Measurements from ENCODE around the gene MIS18A. TPM values are rescaled to one million over a fixed set of nuclear protein-coding genes. Genes with fewer than 3 reads are reported as not detected.

The MIS18A gene
- total and polyA plus RNA-seq, 2 donors (not counting 1 experiment from before 2014, with no cell fraction given) = 4.0 to 7.6 TPM

DNA sequence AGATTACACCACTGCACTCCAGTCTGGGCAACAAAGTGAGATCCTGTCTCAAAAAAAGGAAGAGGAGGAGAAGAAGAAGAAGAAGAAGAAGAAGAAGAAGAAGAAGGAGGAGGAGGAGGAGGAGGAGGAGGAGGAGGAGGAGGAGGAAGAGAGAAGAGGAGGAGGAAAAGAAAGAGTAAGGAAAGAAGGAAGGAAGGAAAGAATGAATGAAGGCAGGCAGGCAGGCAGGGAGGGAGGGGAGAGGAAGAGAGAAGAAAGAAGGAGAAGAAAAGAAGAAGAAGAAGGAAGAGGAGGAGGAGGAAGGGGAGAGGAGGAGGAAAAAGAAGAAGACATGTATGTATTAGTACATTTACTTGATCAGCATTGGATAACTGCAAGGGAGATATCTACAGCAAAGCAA lies 26.7 kb downstream of the MIS18A start:
- Histone ChIP-seq H3K9ac (ENCODE audit: insufficient read depth, low read length) (no peak overlapping the region), H3K4me1 (ENCODE audit: control insufficient read depth, extremely low read depth, insufficient read depth, low read length) (peaks cover 5% of the 10 kb centered on the region), H3K79me2 (ENCODE audit: control insufficient read depth, insufficient read depth, low read length) (no peaks in the 10 kb centered on the region), H3K4me3 (replicated peaks in 1 of 4; ENCODE audit: control extremely low read depth in 1 of 4, insufficient read depth in 1 of 4, low read depth in 3 of 4, low read length in 4 of 4) (no peak overlapping the region), H3K4me2 (ENCODE audit: extremely low read depth, insufficient read depth, low read length) (no peak overlapping the region), H3K36me3 (ENCODE audit: control insufficient read depth, insufficient read depth, low read length) (no peaks in the 10 kb centered on the region), H4K20me1 (ENCODE audit: control insufficient read depth, extremely low read depth, insufficient read depth, low read length) (no peaks in the 10 kb centered on the region), H3K27me3 (ENCODE audit: control insufficient read depth, insufficient read depth, low read length) (peaks cover 4% of the 10 kb centered on the region), H3K9me3 (ENCODE audit: control insufficient read depth, insufficient read depth, low read depth, low read length) (no peaks in the 10 kb centered on the region), H2AFZ (ENCODE audit: low read length) (no peak overlapping the region), H3K27ac (ENCODE audit: insufficient read depth, low read length) (no peak overlapping the region)
- TF ChIP-seq CTCF (conservative IDR thresholded peaks at IDR 0.05 in 1 of 2, IDR thresholded peaks at IDR 0.05 in 1 of 2; ENCODE audit: low read depth in 1 of 2, low read length in 2 of 2) = no peak
- no peak for TF ChIP-seq EZH2 (IDR thresholded peaks at IDR 0.05; ENCODE audit: low read length, missing control alignments)
- no peak for DNase-seq (ENCODE audit: low read depth in 2 of 2)

GRCh38 chr21:32249511-32250280 lies 29.2 kb downstream of the MIS18A start:
- H3K4me3 ChIP-seq (replicated peaks in 1 of 4; ENCODE audit: control extremely low read depth in 1 of 4, insufficient read depth in 1 of 4, low read depth in 3 of 4, low read length in 4 of 4) = no peak overlapping the region
- H3K4me2 ChIP-seq (ENCODE audit: extremely low read depth, insufficient read depth, low read length) = no peak overlapping the region
- H3K4me1 ChIP-seq (ENCODE audit: control insufficient read depth, extremely low read depth, insufficient read depth, low read length) = peaks cover 2% of the 10 kb centered on the region
- DNase-seq (ENCODE audit: low read depth in 2 of 2) = no peak
- no peak overlapping the region for H2AFZ ChIP-seq (ENCODE audit: low read length)
- TF ChIP-seq CTCF (conservative IDR thresholded peaks at IDR 0.05 in 1 of 2, IDR thresholded peaks at IDR 0.05 in 1 of 2; ENCODE audit: low read depth in 1 of 2, low read length in 2 of 2) (no peak), EZH2 (IDR thresholded peaks at IDR 0.05; ENCODE audit: low read length, missing control alignments) (no peak)
- no peaks in the 10 kb centered on the region for H3K36me3 ChIP-seq (ENCODE audit: control insufficient read depth, insufficient read depth, low read length)
- H3K27me3 ChIP-seq (ENCODE audit: control insufficient read depth, insufficient read depth, low read length) = peaks cover 4% of the 10 kb centered on the region
- H3K9ac ChIP-seq (ENCODE audit: insufficient read depth, low read length) = no peak overlapping the region
- H3K9me3 ChIP-seq (ENCODE audit: control insufficient read depth, insufficient read depth, low read depth, low read length) = no peaks in the 10 kb centered on the region
- H4K20me1 ChIP-seq (ENCODE audit: control insufficient read depth, extremely low read depth, insufficient read depth, low read length) = no peaks in the 10 kb centered on the region
- no peaks in the 10 kb centered on the region for H3K79me2 ChIP-seq (ENCODE audit: control insufficient read depth, insufficient read depth, low read length)
- no peak overlapping the region for H3K27ac ChIP-seq (ENCODE audit: insufficient read depth, low read length)

- peaks cover 4% of the 10 kb centered on the region for H3K27me3 ChIP-seq (ENCODE audit: control insufficient read depth, insufficient read depth, low read length)
- no peak overlapping the region for H3K4me3 ChIP-seq (replicated peaks in 1 of 4; ENCODE audit: control extremely low read depth in 1 of 4, insufficient read depth in 1 of 4, low read depth in 3 of 4, low read length in 4 of 4)
- H2AFZ ChIP-seq (ENCODE audit: low read length) = no peak overlapping the region
- no peak overlapping the region for H3K27ac ChIP-seq (ENCODE audit: insufficient read depth, low read length)
- H3K79me2 ChIP-seq (ENCODE audit: control insufficient read depth, insufficient read depth, low read length) = no peaks in the 10 kb centered on the region
- no peak overlapping the region for H3K9ac ChIP-seq (ENCODE audit: insufficient read depth, low read length)
- DNase-seq (ENCODE audit: low read depth in 2 of 2) = no peak
- no peaks in the 10 kb centered on the region for H3K9me3 ChIP-seq (ENCODE audit: control insufficient read depth, insufficient read depth, low read depth, low read length)
- peaks cover 2% of the 10 kb centered on the region for H3K4me1 ChIP-seq (ENCODE audit: control insufficient read depth, extremely low read depth, insufficient read depth, low read length)
- TF ChIP-seq CTCF (conservative IDR thresholded peaks at IDR 0.05 in 1 of 2, IDR thresholded peaks at IDR 0.05 in 1 of 2; ENCODE audit: low read depth in 1 of 2, low read length in 2 of 2) = no peak
- TF ChIP-seq EZH2 (IDR thresholded peaks at IDR 0.05; ENCODE audit: low read length, missing control alignments) = no peak
- H3K36me3 ChIP-seq (ENCODE audit: control insufficient read depth, insufficient read depth, low read length) = no peaks in the 10 kb centered on the region
- no peaks in the 10 kb centered on the region for H4K20me1 ChIP-seq (ENCODE audit: control insufficient read depth, extremely low read depth, insufficient read depth, low read length)
- no peak overlapping the region for H3K4me2 ChIP-seq (ENCODE audit: extremely low read depth, insufficient read depth, low read length)
These were observed 30.0 kb downstream of the MIS18A start for GRCh38 chr21:32248571-32249461.

Measured in fibroblast of lung (primary cell).